NCI-H1092 (cell line): Measurements from ENCODE around the gene POLR1B.
"Not testable (repeated sequence)": the region's sequence is repeated elsewhere in the genome, so short reads cannot be mapped to it uniquely, and the experiment has no call there.

Source experiments
- DNase-seq: peaks from one replicate; lab custom pipeline; 2025; lab: John Stamatoyannopoulos, UW

Gene POLR1B

GRCh38 chr2:112542123-112542983 lies at the start of gene POLR1B:
Gene POLR1B (plus strand): TSS chr2:112542465. CDS start chr2:112542495, 30 bp downstream.
- DNase-seq: peak; percentile 62

- DNase-seq: no peak
Observed at GRCh38 chr2:112493048-112493447, 49.2 kb upstream of the POLR1B start.

DNA sequence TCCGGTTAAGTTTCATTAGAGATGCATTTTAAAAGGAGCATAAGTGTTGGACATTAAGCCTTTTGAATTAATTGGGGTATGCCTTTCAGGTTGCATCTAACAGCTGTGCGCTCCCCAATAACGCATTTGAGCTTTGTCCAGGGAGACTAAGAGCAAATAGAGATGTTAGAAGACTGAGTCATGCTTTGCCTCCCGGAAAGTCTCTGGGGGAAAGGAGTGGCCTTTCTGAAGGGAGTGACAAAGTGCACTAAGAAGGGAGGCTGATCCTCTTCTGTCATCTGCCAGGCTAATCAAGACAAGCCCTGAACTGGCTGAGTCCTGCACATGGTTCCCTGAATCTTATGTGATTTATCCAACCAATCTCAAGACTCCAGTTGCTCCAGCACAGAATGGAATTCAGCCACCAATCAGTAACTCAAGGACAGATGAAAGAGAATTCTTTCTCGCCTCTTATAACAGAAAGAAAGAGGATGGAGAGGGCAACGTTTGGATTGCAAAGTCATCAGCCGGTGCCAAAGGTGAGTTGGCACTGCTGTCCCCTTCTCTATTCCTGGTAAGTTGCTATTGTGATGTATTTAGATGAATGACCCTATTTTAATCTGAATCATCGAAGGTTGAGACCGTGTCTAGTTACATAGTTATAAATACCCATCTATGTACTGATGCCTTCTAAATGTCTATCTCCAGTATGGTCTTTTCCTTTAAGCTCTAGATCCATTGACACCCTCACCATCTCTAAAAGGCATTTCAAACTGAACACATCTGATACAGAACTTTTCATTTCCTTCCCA lies 48.2 kb upstream of the POLR1B start:
- no peak for DNase-seq

DNA sequence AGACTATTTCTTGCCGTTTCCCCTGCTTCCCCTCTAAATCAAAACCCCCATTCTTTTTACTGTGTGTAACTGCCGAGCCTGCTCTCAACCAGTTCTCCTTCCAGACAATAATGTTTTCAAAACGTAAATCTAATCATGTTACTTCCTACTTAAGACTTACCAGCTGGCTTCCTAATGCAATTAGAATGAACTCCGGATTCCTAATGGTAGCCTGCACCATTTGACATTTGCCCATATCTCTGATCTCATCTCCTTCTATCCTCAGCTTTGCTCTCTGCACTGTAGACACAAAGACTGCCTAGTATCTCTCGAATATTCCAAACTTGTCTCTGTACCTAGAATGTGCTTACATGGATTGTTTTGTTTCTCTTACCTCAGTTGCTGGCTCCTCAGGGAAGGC lies 47.4 kb upstream of the POLR1B start:
- no peak for DNase-seq

- DNase-seq: not testable (repeated sequence)
Observed at GRCh38 chr2:112495878-112496277, 46.4 kb upstream of the POLR1B start.

GRCh38 chr2:112500850-112501484 lies 41.3 kb upstream of the POLR1B start:
- DNase-seq: peak; percentile 19

GRCh38 chr2:112509239-112509998 lies 32.8 kb upstream of the POLR1B start:
- DNase-seq: not testable (repeated sequence)

GRCh38 chr2:112516801-112517200 lies 25.5 kb upstream of the POLR1B start:
- DNase-seq: no peak

DNA sequence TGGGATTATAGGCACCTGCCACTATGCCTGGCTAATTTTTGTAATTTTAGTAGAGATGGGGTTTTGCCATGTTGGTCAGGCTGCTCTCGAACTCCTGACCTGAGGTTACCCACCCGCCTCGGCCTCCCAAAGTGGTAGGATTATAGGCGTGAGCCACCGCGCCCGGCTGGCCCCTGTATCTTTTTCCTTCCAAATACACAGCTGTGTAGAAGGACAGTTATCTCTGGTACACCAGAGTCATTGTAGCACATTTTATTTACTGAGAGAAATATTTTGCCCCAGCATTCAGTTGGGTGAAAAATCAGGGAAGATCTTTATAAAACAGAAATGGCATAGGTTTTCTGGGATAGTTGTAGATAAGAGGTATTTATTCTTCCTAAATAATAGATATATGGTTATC lies 23.5 kb upstream of the POLR1B start:
- no peak for DNase-seq

DNA sequence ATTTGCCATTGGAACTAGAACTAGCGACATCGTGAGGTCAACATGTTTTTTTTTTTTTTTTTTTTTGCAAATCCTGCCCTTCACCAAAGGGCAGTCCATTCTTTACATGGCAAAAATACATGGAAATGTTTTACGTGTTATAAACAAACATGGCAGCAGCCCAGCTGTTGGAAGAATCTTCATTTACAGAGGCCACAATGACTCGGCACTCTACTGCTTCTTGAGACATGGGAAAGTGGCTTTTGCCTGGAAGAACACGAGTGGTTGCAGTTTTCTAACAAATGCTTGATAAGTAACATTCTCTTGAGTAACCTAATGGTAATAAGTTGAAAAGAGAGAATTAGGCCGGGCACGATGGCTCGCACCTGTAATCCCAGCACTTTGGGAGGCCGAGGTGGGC lies 22.8 kb upstream of the POLR1B start:
- no peak for DNase-seq

DNA sequence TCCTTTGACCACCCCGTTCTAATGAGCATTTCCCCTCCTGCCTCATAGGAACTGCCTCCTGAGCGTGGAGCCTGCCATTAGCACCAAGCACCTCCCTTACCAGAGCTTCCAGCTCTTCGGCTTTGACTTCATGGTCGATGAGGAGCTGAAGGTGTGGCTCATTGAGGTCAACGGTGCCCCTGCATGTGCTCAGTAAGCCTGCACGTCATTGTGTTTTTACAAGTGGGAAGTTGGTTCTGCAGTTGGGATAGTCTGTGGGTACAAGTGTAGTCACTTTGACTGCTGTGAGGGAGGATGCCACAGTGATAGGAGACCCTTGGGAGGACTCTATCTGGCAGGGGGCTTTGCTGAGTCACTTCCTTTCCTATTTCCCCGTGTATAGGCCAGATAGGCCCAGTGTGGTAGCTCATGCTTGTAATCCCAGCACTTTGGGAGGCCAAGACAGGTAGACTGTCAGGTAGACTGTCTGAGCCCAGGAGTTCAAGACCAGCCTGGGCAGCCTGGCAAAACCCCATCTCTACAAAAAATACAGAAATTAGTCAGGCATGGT lies 22.0 kb upstream of the POLR1B start:
- no peak for DNase-seq

DNA sequence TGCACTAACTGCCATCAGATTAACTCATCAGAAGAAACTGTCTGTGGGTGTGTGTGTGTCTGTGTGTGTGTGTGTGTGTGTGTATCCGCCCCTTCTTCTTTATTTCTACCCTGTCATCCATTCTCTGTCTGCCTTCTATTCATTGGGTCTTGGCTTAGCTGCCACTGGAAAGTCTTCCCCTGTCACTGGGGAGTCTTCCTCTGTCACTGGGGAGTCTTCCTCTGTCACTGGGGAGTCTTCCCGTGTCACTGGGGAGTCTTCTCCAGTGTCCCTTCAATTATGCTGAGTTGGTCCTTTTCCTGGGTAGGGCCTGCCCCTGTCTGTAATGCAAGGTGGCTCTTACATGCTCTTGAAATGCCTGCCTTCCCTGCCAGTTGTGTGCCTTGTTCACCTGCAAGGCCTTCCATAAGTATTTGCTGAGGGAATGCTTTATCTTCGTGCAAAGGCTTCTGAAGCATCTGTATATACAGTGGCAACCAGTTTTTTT lies 18.9 kb upstream of the POLR1B start:
- no peak for DNase-seq

GRCh38 chr2:112524276-112524675 lies 18.0 kb upstream of the POLR1B start:
- not testable (repeated sequence) for DNase-seq

GRCh38 chr2:112528541-112528940 lies 13.7 kb upstream of the POLR1B start:
- DNase-seq: no peak

DNA sequence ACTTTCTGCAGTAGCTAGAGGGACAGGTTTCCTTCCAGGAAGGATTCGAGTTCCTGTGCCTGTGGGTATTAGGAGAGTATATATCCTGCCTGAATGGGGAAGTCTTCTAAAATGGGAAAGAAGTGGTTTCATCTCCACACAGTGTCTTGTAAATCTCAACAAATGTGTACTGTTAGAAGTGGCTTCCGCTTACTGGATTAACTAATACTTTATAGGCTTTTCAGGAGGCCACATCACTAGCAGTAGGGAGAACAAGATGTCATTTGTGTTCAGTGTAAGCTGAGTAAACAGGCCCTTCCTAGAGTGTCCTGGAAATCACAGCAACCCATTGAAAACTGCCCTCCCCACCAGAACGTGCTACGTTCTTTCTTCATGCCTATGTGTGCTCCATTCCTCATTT lies 12.5 kb upstream of the POLR1B start:
- DNase-seq: no peak

- DNase-seq: no peak
Observed at GRCh38 chr2:112530728-112531127, 11.5 kb upstream of the POLR1B start.

- DNase-seq: no peak
Observed at GRCh38 chr2:112534826-112535225, 7.4 kb upstream of the POLR1B start.

GRCh38 chr2:112536665-112537064 lies 5.6 kb upstream of the POLR1B start:
- DNase-seq: not testable (repeated sequence)

GRCh38 chr2:112539306-112539705 lies 3.0 kb upstream of the POLR1B start:
- no peak for DNase-seq

DNA sequence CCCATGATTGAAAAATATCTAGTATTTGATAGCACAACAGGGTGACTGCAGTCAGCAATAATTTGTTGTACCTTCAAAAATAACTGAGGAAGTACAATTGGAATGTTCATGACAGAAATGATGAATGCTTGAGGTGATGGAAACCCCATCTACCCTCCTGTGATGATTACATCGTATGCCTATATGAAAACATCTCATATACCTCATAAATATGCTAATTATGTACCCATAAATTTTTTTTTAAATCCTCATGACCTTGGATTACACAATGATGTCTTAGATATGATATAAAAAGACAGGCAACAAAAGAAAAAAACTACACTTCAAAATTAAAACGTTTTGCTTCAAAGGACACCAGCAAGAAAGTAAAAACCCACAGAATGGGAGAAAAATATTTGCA lies 1.4 kb upstream of the POLR1B start:
- no peak for DNase-seq
